KOPT-K1 (cell line): Measurements from ENCODE around the gene MFGE8.

Experiments used
- H3K27ac ChIP-seq: fragments of 200-600 bp; sonication (generic); 2 replicates; pipeline ENCODE4 v1.5.1; 2016; ENCODE audit warnings: antibody characterized with exemption, mild to moderate bottlenecking, low read depth, low read length; ENCODE audit not compliant: poor library complexity, severe bottlenecking
- H3K36me3 ChIP-seq: fragments of 200-600 bp; sonication (generic); 2 replicates; pipeline ENCODE4 v1.5.1; 2017; ENCODE audit warnings: antibody characterized with exemption, mild to moderate bottlenecking, low read length, moderate library complexity; ENCODE audit not compliant: insufficient read depth
- H3K9me3 ChIP-seq: fragments of 200-600 bp; sonication (generic); 2 replicates; pipeline ENCODE4 v1.5.1; 2017; ENCODE audit warnings: antibody characterized with exemption, low read length, mild to moderate bottlenecking; ENCODE audit not compliant: insufficient read depth, poor library complexity, severe bottlenecking

Gene MFGE8

DNA sequence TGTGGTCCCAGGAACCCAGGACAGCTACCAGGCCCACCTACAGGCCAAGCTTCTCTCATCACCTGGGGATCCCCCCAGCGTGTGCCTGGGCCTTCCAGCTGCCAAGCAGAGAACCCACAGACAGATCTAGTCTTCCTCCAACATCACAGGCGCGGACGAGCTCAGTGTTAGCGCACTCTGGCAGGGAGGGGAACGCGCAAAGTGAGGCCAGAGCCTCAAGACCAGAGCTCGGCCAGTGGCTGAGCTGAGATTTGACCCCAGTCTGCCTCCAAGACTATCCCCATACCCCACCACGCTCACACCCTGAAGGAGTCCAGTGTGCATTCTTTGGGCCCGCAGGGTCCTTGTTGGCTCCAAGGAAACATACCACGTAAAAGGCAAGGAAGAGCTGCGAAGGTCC is 5.1 kb downstream of the MFGE8 start:
- H3K9me3 ChIP-seq: no peaks in the 10 kb centered on the region
- peaks cover 40% of the 10 kb centered on the region; the same call in 1 of the 2 replicates for H3K36me3 ChIP-seq
- H3K27ac ChIP-seq: no peak overlapping the region

DNA sequence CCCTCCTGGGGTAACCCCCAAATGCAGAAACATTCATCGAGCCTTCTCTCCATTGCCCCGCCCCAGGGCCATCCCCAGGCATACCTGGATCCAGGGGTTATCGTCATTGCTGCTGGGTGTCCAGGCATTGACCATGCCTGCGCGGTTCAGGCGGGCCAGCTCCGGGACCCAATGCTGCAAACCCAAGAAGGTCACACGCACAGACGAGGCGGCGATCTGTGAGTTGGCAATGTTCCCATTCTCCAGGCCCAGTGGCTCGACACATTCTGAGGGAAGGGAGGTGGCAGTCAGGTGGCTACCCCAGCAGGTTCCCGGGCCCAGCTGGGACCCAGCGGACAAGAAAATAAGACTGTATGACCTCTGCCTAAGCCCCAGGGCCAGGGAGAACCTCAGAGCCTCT is 6.1 kb downstream of the MFGE8 start:
- H3K9me3 ChIP-seq: no peaks in the 10 kb centered on the region
- peaks cover 49% of the 10 kb centered on the region; the same call in 1 of the 2 replicates for H3K36me3 ChIP-seq
- H3K27ac ChIP-seq: no peak overlapping the region

DNA sequence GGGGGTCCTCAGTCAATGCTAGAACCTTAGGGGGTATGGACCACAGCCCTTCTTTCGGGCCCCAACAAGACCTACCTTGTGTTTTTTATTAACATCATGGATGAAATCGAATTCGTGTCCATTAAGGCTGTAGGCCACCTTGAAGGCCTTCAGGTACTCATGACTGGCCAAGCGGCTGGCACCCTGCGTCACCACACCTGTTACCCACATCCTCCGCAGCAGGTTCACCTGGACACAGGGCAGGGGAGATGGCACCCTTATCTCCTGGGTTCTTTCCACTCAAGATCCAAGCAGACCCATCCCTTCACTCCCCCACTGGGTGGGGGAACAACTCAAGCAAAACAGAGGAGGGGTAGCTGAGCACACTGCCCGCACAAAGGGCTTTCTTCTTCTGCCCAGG is 6.6 kb downstream of the MFGE8 start:
- Histone ChIP-seq H3K9me3 (no peaks in the 10 kb centered on the region), H3K36me3 (peaks cover 55% of the 10 kb centered on the region; the same call in 1 of the 2 replicates), H3K27ac (no peak overlapping the region)

DNA sequence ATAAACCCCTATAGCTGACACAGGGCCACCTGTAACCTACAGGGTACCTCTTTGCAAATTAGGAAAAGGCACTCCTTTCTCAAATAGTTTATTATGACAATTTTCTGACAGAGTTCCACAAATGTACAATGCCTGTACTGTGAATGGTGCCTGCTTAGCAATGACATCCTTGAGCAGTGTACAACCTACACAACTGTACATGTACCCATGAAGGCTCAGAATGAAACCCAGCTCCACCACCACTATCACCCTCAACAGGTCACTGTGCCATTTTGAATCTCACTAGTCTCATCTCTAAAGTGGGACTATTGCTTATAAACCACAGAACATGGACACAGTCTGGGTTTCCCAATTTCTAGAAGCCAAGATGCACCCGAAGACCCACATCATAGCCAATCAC is 7.0 kb downstream of the MFGE8 start:
- H3K27ac ChIP-seq: no peak overlapping the region
- no peaks in the 10 kb centered on the region for H3K9me3 ChIP-seq
- H3K36me3 ChIP-seq: peaks cover 59% of the 10 kb centered on the region; the same call in 1 of the 2 replicates

GRCh38 chr15:88905576-88905975 is 7.6 kb downstream of the MFGE8 start:
- Histone ChIP-seq H3K27ac (no peak overlapping the region), H3K9me3 (no peaks in the 10 kb centered on the region), H3K36me3 (peaks cover 64% of the 10 kb centered on the region; the same call in 1 of the 2 replicates)

GRCh38 chr15:88904624-88905327 is 8.4 kb downstream of the MFGE8 start:
- no peak overlapping the region for H3K27ac ChIP-seq
- peaks cover 62% of the 10 kb centered on the region; the same call in 1 of the 2 replicates for H3K36me3 ChIP-seq

GRCh38 chr15:88904257-88904623 is 8.9 kb downstream of the MFGE8 start:
- Histone ChIP-seq H3K36me3 (peaks cover 62% of the 10 kb centered on the region; the same call in 1 of the 2 replicates), H3K9me3 (no peaks in the 10 kb centered on the region), H3K27ac (no peak overlapping the region)

More at GRCh38 chr15:88904624-88905327, 8.4 kb downstream of the MFGE8 start:
- H3K9me3 ChIP-seq: no peaks in the 10 kb centered on the region

DNA sequence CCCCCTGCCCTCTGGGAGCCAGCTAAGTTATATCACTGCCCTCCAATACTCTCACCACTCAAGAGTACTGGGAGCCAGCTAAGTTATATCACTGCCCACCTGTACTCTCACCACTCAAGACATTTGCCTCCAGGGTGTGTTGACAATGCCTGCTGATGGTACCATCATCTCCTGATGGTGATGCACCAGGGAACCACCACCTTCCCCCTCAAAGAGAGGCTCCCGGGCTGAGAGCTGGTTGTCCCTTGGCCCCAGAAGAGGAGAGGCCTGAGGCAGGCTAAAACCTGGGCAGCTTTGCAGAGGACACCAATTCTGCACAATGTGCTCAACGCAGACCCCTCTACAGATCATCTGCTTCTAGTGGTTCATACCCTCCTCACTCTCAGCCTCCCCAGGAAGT is 10.3 kb downstream of the MFGE8 start:
- Histone ChIP-seq H3K9me3 (no peaks in the 10 kb centered on the region), H3K27ac (no peak overlapping the region), H3K36me3 (peaks cover 59% of the 10 kb centered on the region; the same call in 1 of the 2 replicates)

DNA sequence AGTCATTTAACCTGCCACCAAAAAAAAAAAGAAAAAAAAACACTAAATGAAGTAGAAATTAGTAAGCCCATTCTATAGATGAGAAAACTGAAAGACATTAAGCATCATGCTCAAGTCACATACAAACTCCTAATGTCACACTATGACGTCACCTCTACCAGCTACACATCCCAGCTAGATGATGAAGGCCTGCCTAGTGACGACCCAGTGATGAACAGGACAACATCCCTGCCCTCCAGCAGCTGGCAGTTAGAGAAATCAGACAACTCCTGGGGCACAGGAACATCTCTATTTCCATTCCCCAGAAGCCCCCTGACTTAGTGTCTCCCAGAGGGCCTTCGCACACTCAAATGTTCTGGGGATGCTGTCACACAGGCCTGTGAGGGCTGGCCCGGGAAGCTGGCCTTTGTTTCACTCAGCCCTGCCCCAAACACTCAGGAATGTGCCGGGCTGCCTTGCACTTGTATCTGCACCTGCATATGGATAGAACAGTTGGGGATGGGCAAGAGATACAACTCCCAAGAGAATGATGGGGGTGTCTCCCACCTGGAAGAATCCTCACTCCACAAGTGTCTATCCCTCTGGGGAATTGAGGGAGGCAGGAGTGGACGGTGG is 10.9 kb downstream of the MFGE8 start:
- H3K9me3 ChIP-seq: no peaks in the 10 kb centered on the region
- no peak overlapping the region for H3K27ac ChIP-seq
- H3K36me3 ChIP-seq: peaks cover 59% of the 10 kb centered on the region; the same call in 1 of the 2 replicates

- Histone ChIP-seq H3K36me3 (peaks cover 53% of the 10 kb centered on the region; the same call in 1 of the 2 replicates), H3K9me3 (no peaks in the 10 kb centered on the region), H3K27ac (no peak overlapping the region)
Measured at GRCh38 chr15:88901508-88902220, 11.5 kb downstream of the MFGE8 start.

GRCh38 chr15:88900982-88901418 is 12.2 kb downstream of the MFGE8 start:
- Histone ChIP-seq H3K36me3 (peaks cover 47% of the 10 kb centered on the region; the same call in 1 of the 2 replicates), H3K27ac (no peak overlapping the region), H3K9me3 (no peaks in the 10 kb centered on the region)

DNA sequence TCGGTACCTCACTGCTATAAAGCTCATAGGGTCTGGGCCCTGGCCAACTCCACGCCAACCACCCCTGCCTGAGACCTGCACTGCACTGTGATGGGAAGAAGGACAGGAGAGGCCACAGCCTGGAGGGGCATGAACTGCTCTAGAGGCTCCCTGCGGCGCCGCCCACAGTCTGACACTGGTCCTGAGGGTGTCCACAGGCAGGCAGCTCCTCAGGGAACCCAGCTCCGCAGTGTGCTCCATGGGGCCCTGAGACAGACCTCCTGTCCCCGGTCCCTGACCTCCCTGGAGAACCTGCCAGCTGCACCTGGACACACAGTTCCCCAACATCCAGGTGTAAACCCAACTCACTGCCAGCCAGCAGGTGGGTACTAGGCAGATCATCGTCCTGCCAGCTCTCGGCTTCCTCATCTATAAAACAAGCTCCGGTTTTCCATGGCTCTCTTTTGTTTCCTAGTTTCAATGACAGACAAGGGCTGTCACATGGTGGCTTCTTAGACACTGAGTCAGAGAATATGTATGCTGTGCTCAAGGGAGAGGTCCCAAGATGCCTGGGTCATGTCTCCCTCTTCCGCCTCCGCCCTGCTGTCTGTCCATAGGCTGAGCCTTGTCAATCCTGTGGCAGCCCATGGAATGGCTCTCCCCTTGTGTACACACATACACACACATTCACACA is 12.7 kb downstream of the MFGE8 start:
- Histone ChIP-seq H3K9me3 (no peaks in the 10 kb centered on the region), H3K36me3 (peaks cover 42% of the 10 kb centered on the region; the same call in 1 of the 2 replicates), H3K27ac (no peak overlapping the region)

GRCh38 chr15:88899251-88899650 is 13.9 kb downstream of the MFGE8 start:
- peaks cover 41% of the 10 kb centered on the region; the same call in 1 of the 2 replicates for H3K36me3 ChIP-seq

GRCh38 chr15:88898736-88899135 is 14.4 kb downstream of the MFGE8 start:
- no peaks in the 10 kb centered on the region for H3K9me3 ChIP-seq
- H3K27ac ChIP-seq: no peak overlapping the region
- peaks cover 36% of the 10 kb centered on the region; the same call in 1 of the 2 replicates for H3K36me3 ChIP-seq

More at GRCh38 chr15:88899251-88899650, 13.9 kb downstream of the MFGE8 start:
- Histone ChIP-seq H3K9me3 (no peaks in the 10 kb centered on the region), H3K27ac (no peak overlapping the region)
